WTC11 (cell line): ENCODE results near the gene WDR27. TPM values are rescaled to one million over a fixed set of nuclear protein-coding genes. Genes with fewer than 3 reads are reported as not detected.

Experiments used
- ATAC-seq: fragments of 200-7000 bp; cut with Tn5 transposase; 2 replicates; pipeline ENCODE4 v1.10.0; 2021; ENCODE audit warnings: mild to moderate bottlenecking, moderate library complexity
- CTCF ChIA-PET: fragments of 300-600 bp; sonication (Branson Sonifier 250); formaldehyde crosslinking; loops from one replicate; lab custom pipeline; 2021; ENCODE audit warnings: antibody characterized with exemption; lab: Charles Lee
- POLR2A ChIA-PET: fragments of 350-600 bp; sonication (Branson Sonifier 250); formaldehyde crosslinking; loops from one replicate; lab custom pipeline; 2021; ENCODE audit warnings: antibody characterized with exemption; lab: Charles Lee
- DNase-seq: peaks from one replicate; pipeline ENCODE4 v3.0.0; 2021; ENCODE audit warnings: low spot score
- H3K27ac Mint-ChIP-seq: 2 replicates; pipeline ENCODE4 v1.8.0; 2021; ENCODE audit warnings: mixed read lengths
- H3K27me3 Mint-ChIP-seq: 2 replicates; pipeline ENCODE4 v1.8.0; 2021; ENCODE audit warnings: low read depth, mild to moderate bottlenecking, moderate library complexity, mixed read lengths
- H3K36me3 Mint-ChIP-seq: 2 replicates; pipeline ENCODE4 v1.8.0; 2021; ENCODE audit warnings: mixed read lengths
- H3K4me1 Mint-ChIP-seq: 2 replicates; pipeline ENCODE4 v1.8.0; 2022; ENCODE audit warnings: mixed read lengths
- H3K4me3 Mint-ChIP-seq: 2 replicates; pipeline ENCODE4 v1.8.0; 2021; ENCODE audit warnings: mild to moderate bottlenecking, moderate library complexity, mixed read lengths
- H3K9me3 Mint-ChIP-seq: 2 replicates; pipeline ENCODE4 v1.8.0; 2021; ENCODE audit warnings: mixed read lengths
- AR ChIP-seq: fragments of 250-450 bp; sonication (Bioruptor Pico); IDR thresholded peaks from 2 replicates; pipeline ENCODE4 v1.9.0; 2021; ENCODE audit warnings: mild to moderate bottlenecking
- ATF3 ChIP-seq: sonication (generic); formaldehyde crosslinking; conservative IDR thresholded peaks from 2 replicates; pipeline ENCODE4 v1.8.1; 2022; ENCODE audit warnings: mild to moderate bottlenecking, missing genetic modification reagents
- E2F1 ChIP-seq: sonication (generic); formaldehyde crosslinking; IDR thresholded peaks from 2 replicates; pipeline ENCODE4 v1.8.0; 2022; ENCODE audit warnings: mild to moderate bottlenecking, missing genetic modification reagents
- E2F5 ChIP-seq: sonication (generic); formaldehyde crosslinking; IDR thresholded peaks from 2 replicates; pipeline ENCODE4 v1.8.1; 2022; ENCODE audit warnings: mild to moderate bottlenecking, moderate library complexity, missing genetic modification reagents
- EMX1 ChIP-seq: fragments of 250-450 bp; sonication (Bioruptor Pico); IDR thresholded peaks from 2 replicates; pipeline ENCODE4 v1.8.0; 2021; ENCODE audit warnings: mild to moderate bottlenecking
- ERG ChIP-seq: fragments of 250-450 bp; sonication (Bioruptor Pico); IDR thresholded peaks from 2 replicates; pipeline ENCODE4 v1.8.0; 2021; ENCODE audit warnings: mild to moderate bottlenecking
- FOXP4 ChIP-seq: sonication (generic); formaldehyde crosslinking; IDR thresholded peaks from 2 replicates; pipeline ENCODE4 v1.8.0; 2022; ENCODE audit warnings: mild to moderate bottlenecking, missing genetic modification reagents
- GTF2I ChIP-seq: fragments of 250-450 bp; sonication (Bioruptor Pico); conservative IDR thresholded peaks from 2 replicates; pipeline ENCODE4 v1.4.0; 2021; ENCODE audit warnings: mild to moderate bottlenecking
- HMGA2 ChIP-seq: fragments of 250-450 bp; sonication (Bioruptor Pico); IDR thresholded peaks from 2 replicates; pipeline ENCODE4 v1.4.0; 2021; ENCODE audit warnings: mild to moderate bottlenecking, moderate library complexity
- HMGXB4 ChIP-seq: sonication (generic); formaldehyde crosslinking; IDR thresholded peaks from 2 replicates; pipeline ENCODE4 v1.8.1; 2023; ENCODE audit warnings: mild to moderate bottlenecking, moderate library complexity, missing genetic modification reagents
- IRF1 ChIP-seq: sonication (generic); formaldehyde crosslinking; IDR thresholded peaks from 2 replicates; pipeline ENCODE4 v1.8.0; 2023; ENCODE audit warnings: missing genetic modification reagents
- JUN ChIP-seq: sonication (generic); formaldehyde crosslinking; IDR thresholded peaks from 2 replicates; pipeline ENCODE4 v1.8.0; 2023; ENCODE audit warnings: mild to moderate bottlenecking, missing genetic modification reagents
- MYBL2 ChIP-seq: sonication (generic); formaldehyde crosslinking; IDR thresholded peaks from 2 replicates; pipeline ENCODE4 v1.8.1; 2023; ENCODE audit warnings: mild to moderate bottlenecking, moderate library complexity, missing genetic modification reagents
- OVOL2 ChIP-seq: fragments of 250-450 bp; sonication (Bioruptor Pico); IDR thresholded peaks from 2 replicates; pipeline ENCODE4 v1.9.0; 2021; ENCODE audit warnings: mild to moderate bottlenecking, borderline replicate concordance
- SMAD3 ChIP-seq: sonication (generic); formaldehyde crosslinking; IDR thresholded peaks from 2 replicates; pipeline ENCODE4 v1.8.0; 2022; ENCODE audit warnings: missing genetic modification reagents, mild to moderate bottlenecking, borderline replicate concordance
- SOX15 ChIP-seq: fragments of 250-450 bp; sonication (Bioruptor Pico); IDR thresholded peaks from 2 replicates; pipeline ENCODE4 v1.9.0; 2021; ENCODE audit warnings: mild to moderate bottlenecking
- SP1 ChIP-seq: sonication (generic); formaldehyde crosslinking; conservative IDR thresholded peaks from 2 replicates; pipeline ENCODE4 v1.8.1; 2022; ENCODE audit warnings: missing genetic modification reagents
- TCF7 ChIP-seq: sonication (generic); formaldehyde crosslinking; IDR thresholded peaks from 2 replicates; pipeline ENCODE4 v1.8.0; 2022; ENCODE audit warnings: mild to moderate bottlenecking, low read depth, missing genetic modification reagents, moderate library complexity
- TEAD1 ChIP-seq: sonication (generic); formaldehyde crosslinking; IDR thresholded peaks from 2 replicates; pipeline ENCODE4 v1.8.0; 2022; ENCODE audit warnings: mild to moderate bottlenecking, missing genetic modification reagents
- TEAD4 ChIP-seq: sonication (generic); formaldehyde crosslinking; IDR thresholded peaks from 2 replicates; pipeline ENCODE4 v1.8.0; 2022; ENCODE audit warnings: mild to moderate bottlenecking, missing genetic modification reagents
- USF1 ChIP-seq: sonication (generic); formaldehyde crosslinking; IDR thresholded peaks from 2 replicates; pipeline ENCODE4 v1.8.0; 2022; ENCODE audit warnings: mild to moderate bottlenecking, missing genetic modification reagents
- ZNF219 ChIP-seq: sonication (generic); formaldehyde crosslinking; IDR thresholded peaks from 2 replicates; pipeline ENCODE4 v1.8.0; 2023; ENCODE audit warnings: missing genetic modification reagents, mild to moderate bottlenecking, borderline replicate concordance
- ZNF671 ChIP-seq: fragments of 250-450 bp; sonication (Bioruptor Pico); IDR thresholded peaks from 2 replicates; pipeline ENCODE4 v1.8.0; 2021; ENCODE audit warnings: mild to moderate bottlenecking
- total RNA-seq: library from RNA; stranded (reverse); gene quantifications from 3 replicates; pipeline ENCODE4 v1.2.3, GENCODE V29; 2021

WDR27 gene
- total RNA-seq, 1 experiment from 2014 or later: 126 TPM

GRCh38 chr6:169642455-169642854 lies 59.4 kb downstream of the WDR27 start:
- POLR2A ChIA-PET: no interaction called here
- ATAC-seq: peak; percentile 47
- Mint-ChIP-seq H3K27me3 (no peaks in the 10 kb centered on the region), H3K4me3 (no peak overlapping the region), H3K27ac (no peak overlapping the region), H3K4me1 (no peaks in the 10 kb centered on the region), H3K9me3 (peaks cover 3% of the 10 kb centered on the region; the same call in 1 of the 2 replicates), H3K36me3 (peaks cover 27% of the 10 kb centered on the region)
- no peak for DNase-seq
- CTCF ChIA-PET: no interaction called here
- TF ChIP-seq SOX15 (CRISPR knock-in tag) (no peak), GTF2I (CRISPR knock-in tag) (no peak), FOXP4 (no peak), HMGXB4 (no peak), ZNF671 (no peak), USF1 (no peak), IRF1 (CRISPR knock-in tag) (no peak), OVOL2 (CRISPR knock-in tag) (no peak), HMGA2 (CRISPR knock-in tag) (no peak), ZNF219 (no peak), AR (CRISPR knock-in tag) (no peak), EMX1 (CRISPR knock-in tag) (no peak), TCF7 (CRISPR knock-in tag) (no peak)

GRCh38 chr6:169641461-169642085 lies 60.3 kb downstream of the WDR27 start:
- Mint-ChIP-seq H3K4me1 (no peaks in the 10 kb centered on the region), H3K27me3 (no peaks in the 10 kb centered on the region), H3K4me3 (no peak overlapping the region), H3K36me3 (peaks cover 31% of the 10 kb centered on the region), H3K27ac (no peak overlapping the region), H3K9me3 (peaks cover 4% of the 10 kb centered on the region; the same call in 1 of the 2 replicates)
- CTCF ChIA-PET: no interaction called here
- DNase-seq: no peak
- ATAC-seq: no peak
- POLR2A ChIA-PET: no interaction called here
- TF ChIP-seq E2F5 (CRISPR knock-in tag) (no peak), MYBL2 (no peak), ATF3 (no peak), SMAD3 (no peak), JUN (no peak), E2F1 (CRISPR knock-in tag) (no peak), SP1 (CRISPR knock-in tag) (no peak), EMX1 (CRISPR knock-in tag) (no peak), TEAD4 (CRISPR knock-in tag) (no peak), TEAD1 (CRISPR knock-in tag) (no peak), ERG (CRISPR knock-in tag) (no peak)
